Measurements from ENCODE around the gene TBX18. TPM values are rescaled to one million over a fixed set of nuclear protein-coding genes. Genes with fewer than 3 reads are reported as not detected.

The TBX18 gene
- total RNA-seq, 1 experiment from 2014 or later, result not detected

DNA sequence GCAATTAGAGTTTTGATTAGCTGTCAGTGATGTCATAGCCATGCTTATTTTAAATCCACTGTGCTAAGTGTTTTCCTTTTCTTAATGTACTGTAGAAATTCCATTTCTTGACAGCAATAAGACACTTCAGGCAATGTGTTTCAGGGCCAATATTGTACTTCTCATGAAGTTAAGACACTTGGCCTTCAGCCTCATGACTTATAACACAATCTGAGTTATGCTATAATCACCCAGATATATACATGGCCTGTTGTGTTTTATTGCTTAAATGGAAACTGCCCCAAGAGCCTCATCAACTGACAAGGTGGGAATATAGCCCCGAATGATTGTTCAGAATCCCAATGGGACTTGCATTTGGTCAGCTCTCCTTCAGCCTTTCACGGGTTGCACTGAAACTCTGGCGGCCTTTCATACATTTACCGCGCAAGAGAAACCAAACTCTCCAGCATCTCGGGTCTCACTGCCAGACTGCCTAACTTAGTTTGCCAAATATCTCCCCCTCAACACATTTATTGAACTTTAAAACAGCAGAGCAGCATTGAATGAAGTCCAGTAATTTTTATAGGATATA is 44.2 kb upstream of the TBX18 start:
- H3T11ph ChIP-seq (ENCODE audit: low read length), result no peak overlapping the region
- no peaks in the 10 kb centered on the region for H3K23me2 ChIP-seq (ENCODE audit: insufficient read length, low read depth, low read length, poor library complexity, severe bottlenecking)
- H3K27me3 ChIP-seq (ENCODE audit: insufficient read depth, low read length), result no peaks in the 10 kb centered on the region
- H2BK15ac ChIP-seq (ENCODE audit: low read depth, low read length), result no peak overlapping the region
- H3K4ac ChIP-seq (ENCODE audit: low read depth, low read length), result no peak overlapping the region
- H3K9me3 Mint-ChIP-seq, result no peaks in the 10 kb centered on the region
- TF ChIP-seq, protein P1, sequence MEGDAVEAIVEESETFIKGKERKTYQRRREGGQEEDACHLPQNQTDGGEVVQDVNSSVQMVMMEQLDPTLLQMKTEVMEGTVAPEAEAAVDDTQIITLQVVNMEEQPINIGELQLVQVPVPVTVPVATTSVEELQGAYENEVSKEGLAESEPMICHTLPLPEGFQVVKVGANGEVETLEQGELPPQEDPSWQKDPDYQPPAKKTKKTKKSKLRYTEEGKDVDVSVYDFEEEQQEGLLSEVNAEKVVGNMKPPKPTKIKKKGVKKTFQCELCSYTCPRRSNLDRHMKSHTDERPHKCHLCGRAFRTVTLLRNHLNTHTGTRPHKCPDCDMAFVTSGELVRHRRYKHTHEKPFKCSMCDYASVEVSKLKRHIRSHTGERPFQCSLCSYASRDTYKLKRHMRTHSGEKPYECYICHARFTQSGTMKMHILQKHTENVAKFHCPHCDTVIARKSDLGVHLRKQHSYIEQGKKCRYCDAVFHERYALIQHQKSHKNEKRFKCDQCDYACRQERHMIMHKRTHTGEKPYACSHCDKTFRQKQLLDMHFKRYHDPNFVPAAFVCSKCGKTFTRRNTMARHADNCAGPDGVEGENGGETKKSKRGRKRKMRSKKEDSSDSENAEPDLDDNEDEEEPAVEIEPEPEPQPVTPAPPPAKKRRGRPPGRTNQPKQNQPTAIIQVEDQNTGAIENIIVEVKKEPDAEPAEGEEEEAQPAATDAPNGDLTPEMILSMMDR (conservative IDR thresholded peaks at IDR 0.05), result no peak
- no peak overlapping the region for H3K4me2 ChIP-seq (ENCODE audit: insufficient read depth, insufficient read length, low read length)
- WGBS (ENCODE audit: extremely low coverage, insufficient read length, low lambda C conversion rate), result no CpG with 5 or more reads among the region's 6 CpGs
- no peak overlapping the region for H2BK20ac ChIP-seq (ENCODE audit: low read depth, low read length, poor library complexity, severe bottlenecking)
- H3K79me2 ChIP-seq (ENCODE audit: insufficient read depth, low read length), result no peaks in the 10 kb centered on the region
- H4K5ac ChIP-seq (ENCODE audit: insufficient read length, low read depth, low read length), result no peak overlapping the region
- H2AK5ac ChIP-seq (ENCODE audit: insufficient read length, low read length), result no peak overlapping the region
- no peak for DNase-seq
- no peak overlapping the region for H4K8ac ChIP-seq (replicated peaks; ENCODE audit: insufficient read length, low read depth, low read length)
- no peak overlapping the region for H4K91ac ChIP-seq (ENCODE audit: insufficient read length, low read depth, low read length)
- no peak overlapping the region for H3K14ac ChIP-seq (ENCODE audit: insufficient read depth, low read length)
- no peak overlapping the region for H3K27ac Mint-ChIP-seq
- no peak overlapping the region for H3K23ac ChIP-seq (ENCODE audit: insufficient read length, low read depth, low read length)
- H3K18ac ChIP-seq (ENCODE audit: insufficient read length, low read depth, low read length), result no peak overlapping the region
- H3K9me3 ChIP-seq (ENCODE audit: control insufficient read depth, low read depth, low read length), result no peaks in the 10 kb centered on the region
- no peak overlapping the region for H3K4me3 Mint-ChIP-seq
- H3K27ac ChIP-seq (ENCODE audit: insufficient read length, low read depth, low read length), result no peak overlapping the region
- H4K20me1 ChIP-seq (ENCODE audit: control insufficient read depth, insufficient read depth, insufficient read length), result no peaks in the 10 kb centered on the region
- H2BK12ac ChIP-seq (ENCODE audit: insufficient read length, low read depth, low read length), result no peak overlapping the region
- H3K27me3 Mint-ChIP-seq (ENCODE audit: low read depth), result 0 out of 2 replicates have a peak, but pooled peaks cover 4% of the 10 kb centered on the region
- no peaks in the 10 kb centered on the region for H3K4me1 ChIP-seq (ENCODE audit: insufficient read depth, low read length)
- H2AFZ ChIP-seq (ENCODE audit: low read length), result no peak overlapping the region
- no peak overlapping the region for H2BK5ac ChIP-seq (ENCODE audit: insufficient read length, low read length)
- no peak overlapping the region for H3K9ac ChIP-seq (ENCODE audit: extremely low read depth, insufficient read length, low read length)
- peaks cover 6% of the 10 kb centered on the region in 2 experiments for H3K4me1 Mint-ChIP-seq
- no peak overlapping the region for H2BK120ac ChIP-seq (ENCODE audit: low read depth, low read length, poor library complexity, severe bottlenecking)
- H3K79me1 ChIP-seq (ENCODE audit: insufficient read depth, low read depth, low read length, poor library complexity, severe bottlenecking), result no peaks in the 10 kb centered on the region
- no peaks in the 10 kb centered on the region for H3K36me3 Mint-ChIP-seq (ENCODE audit: insufficient read depth in 1 of 3, low read depth in 3 of 3)
- no peak overlapping the region for H3K56ac ChIP-seq (ENCODE audit: insufficient read length, low read depth, low read length)

All from H9 (cell line).